ENCODE data around the gene LPGAT1. TPM values are rescaled to one million over a fixed set of nuclear protein-coding genes. Genes with fewer than 3 reads are reported as not detected.

LPGAT1 gene
- total RNA-seq, 1 donor from 2014 or later, result 54.8 TPM

- DNase-seq (ENCODE audit: low spot score), result no peak
Measured at GRCh38 chr1:211828584-211829342, 1.8 kb downstream of the LPGAT1 start.

DNA sequence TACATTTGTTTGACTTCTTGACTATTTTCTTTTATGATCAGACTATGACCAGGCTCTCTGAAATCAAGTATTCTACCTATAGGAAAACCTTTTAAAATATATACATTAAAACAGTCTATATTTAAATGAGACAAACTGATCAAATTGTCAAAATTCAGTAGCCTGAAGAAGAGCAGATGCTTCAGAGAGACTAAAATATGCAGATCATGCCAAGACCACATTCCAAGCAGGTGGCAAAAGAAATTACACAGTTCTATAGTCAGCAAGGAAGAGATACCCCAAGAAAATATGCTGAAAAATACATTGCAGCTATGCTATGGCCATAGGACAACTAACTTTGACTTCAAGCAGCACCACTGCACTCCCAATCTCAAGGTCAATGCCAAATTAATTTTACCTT, 3.5 kb downstream of the LPGAT1 start:
- DNase-seq (ENCODE audit: low spot score), result no peak

DNA sequence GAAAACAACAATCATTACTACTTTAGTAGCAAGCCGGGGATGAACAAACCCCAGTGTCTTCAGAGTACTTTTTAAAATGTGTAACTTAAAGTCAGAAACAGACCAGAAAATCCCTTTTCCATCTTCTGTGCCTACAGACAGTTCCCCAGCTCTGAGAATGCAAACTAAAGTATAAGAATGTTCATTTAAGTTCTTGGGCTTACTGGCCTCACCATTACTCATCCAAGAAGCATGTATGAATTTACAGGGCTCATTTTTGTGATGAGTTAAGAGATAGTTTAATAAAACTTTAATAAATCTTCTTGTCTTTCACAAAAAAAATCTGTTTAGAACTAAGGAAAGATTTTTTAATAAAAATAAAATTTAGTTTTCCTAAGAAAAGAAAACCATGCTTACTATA, 4.6 kb downstream of the LPGAT1 start:
- DNase-seq (ENCODE audit: low spot score), result no peak

GRCh38 chr1:211822677-211823407, 7.7 kb downstream of the LPGAT1 start:
- no peak for DNase-seq (ENCODE audit: low spot score)

GRCh38 chr1:211816586-211816985, 14.0 kb downstream of the LPGAT1 start:
- DNase-seq (ENCODE audit: low spot score), result no peak

GRCh38 chr1:211814313-211814712, 16.2 kb downstream of the LPGAT1 start:
- no peak for DNase-seq (ENCODE audit: low spot score)

- DNase-seq (ENCODE audit: low spot score), result no peak
Measured at GRCh38 chr1:211813590-211813989, 17.0 kb downstream of the LPGAT1 start.

- no peak for DNase-seq (ENCODE audit: low spot score)
Measured at GRCh38 chr1:211812584-211812983, 18.0 kb downstream of the LPGAT1 start.

DNA sequence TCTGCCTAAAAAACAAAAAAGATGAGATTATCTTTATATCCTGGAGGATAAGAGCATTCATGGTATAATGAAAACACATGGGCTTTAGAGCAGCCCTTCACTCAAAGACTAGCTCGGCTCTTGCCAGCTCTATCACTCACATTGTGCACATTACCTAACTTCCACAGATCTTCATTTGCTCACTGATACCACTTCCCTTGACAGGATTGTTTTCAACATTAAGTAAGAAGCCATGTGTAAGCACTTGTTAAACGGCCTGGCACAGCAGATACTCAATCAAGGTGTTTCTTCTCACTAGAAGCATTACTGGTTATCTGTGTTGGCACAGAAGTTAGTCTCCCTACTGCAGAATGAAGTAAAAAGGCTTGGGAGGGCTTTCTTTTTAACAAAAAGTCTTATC, 18.7 kb downstream of the LPGAT1 start:
- DNase-seq (ENCODE audit: low spot score), result no peak

- DNase-seq (ENCODE audit: low spot score), result no peak
Measured at GRCh38 chr1:211811126-211811525, 19.4 kb downstream of the LPGAT1 start.

GRCh38 chr1:211808475-211808874, 22.1 kb downstream of the LPGAT1 start:
- no peak for DNase-seq (ENCODE audit: low spot score)

DNA sequence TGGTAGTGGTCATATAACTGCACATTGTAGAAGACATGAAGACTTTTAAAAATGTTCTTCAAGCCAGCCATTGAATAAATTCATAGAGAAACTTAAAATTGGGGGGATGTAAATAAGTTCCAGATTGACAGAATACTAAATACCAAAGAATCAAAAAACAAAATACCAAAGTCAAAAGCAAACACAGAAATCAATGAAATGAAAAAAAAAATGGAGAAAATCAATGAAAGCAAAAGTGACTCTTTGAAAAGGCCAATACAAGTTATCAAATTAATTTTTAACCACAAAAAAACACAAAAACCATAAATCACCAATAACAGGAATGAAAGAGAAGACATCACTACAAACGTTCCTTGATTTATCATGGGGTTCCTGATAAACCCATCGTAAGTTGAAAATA, 25.6 kb downstream of the LPGAT1 start:
- DNase-seq (ENCODE audit: low spot score), result no peak

GRCh38 chr1:211800925-211801607, 29.5 kb downstream of the LPGAT1 start:
- no peak for DNase-seq (ENCODE audit: low spot score)

DNA sequence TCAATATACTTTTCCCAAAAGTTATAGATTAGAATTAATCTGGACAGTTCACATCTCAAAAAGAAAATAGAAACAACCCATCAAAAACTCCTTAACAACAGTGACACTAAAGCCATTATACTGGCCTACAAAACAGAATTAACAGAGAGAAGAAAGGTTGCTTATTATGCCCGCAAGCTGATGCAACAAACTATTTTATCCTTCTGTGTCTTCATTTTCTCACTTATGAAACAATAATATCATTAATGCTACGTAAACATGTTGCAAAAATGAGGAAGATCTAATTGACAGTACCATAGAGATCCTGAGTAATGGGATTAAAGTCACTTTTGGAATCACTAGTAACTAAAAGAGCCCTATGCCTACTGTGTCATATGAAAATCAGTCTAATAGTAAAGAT, 32.6 kb downstream of the LPGAT1 start:
- DNase-seq (ENCODE audit: low spot score), result no peak

DNA sequence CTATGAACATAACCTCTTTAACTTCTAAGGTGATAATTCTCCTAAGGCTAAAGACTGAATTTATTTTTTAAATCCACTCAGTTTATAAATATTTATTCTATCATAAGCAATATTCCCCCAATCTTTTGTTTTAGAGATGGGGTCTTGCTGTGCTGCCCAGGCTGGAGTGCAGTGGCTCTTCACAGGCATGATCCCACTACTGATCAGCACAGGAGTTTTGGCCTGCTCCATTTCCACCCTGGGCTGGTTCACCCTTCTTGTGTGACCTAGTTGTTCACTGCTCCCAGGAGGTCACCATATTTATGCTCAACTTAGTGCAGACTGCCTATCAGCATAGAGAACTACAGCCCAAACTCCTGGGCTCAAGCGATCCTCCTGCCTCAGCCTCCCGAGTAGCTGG, 38.6 kb downstream of the LPGAT1 start:
- DNase-seq (ENCODE audit: low spot score), result no peak

- no peak for DNase-seq (ENCODE audit: low spot score)
Measured at GRCh38 chr1:211789641-211790464, 40.7 kb downstream of the LPGAT1 start.

- DNase-seq (ENCODE audit: low spot score), result no peak
Measured at GRCh38 chr1:211788626-211789025, 41.9 kb downstream of the LPGAT1 start.

- DNase-seq (ENCODE audit: low spot score), result no peak
Measured at GRCh38 chr1:211783897-211784296, 46.7 kb downstream of the LPGAT1 start.

- no peak for DNase-seq (ENCODE audit: low spot score)
Measured at GRCh38 chr1:211783266-211783665, 47.3 kb downstream of the LPGAT1 start.

DNA sequence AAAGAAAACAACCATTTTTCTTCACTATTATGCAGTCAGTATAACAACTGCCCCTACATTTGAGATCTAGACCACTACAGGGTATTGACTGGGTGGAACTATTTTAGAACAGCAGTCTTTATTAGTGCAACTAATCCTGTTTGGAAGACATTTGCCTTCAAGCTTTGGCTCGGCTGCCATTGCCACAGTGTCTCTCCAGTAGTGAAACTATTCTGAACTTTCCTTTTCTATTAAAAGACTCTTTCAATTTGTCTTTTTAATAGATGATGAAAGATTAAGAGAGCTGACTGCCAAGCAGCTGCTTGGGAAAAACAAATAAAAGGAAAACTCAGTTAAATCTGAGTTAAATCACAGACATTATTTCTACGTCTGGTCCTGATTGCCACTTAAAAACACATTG, 49.3 kb downstream of the LPGAT1 start:
- DNase-seq (ENCODE audit: low spot score), result no peak

GRCh38 chr1:211775170-211775569, 55.4 kb downstream of the LPGAT1 start:
- no peak for DNase-seq (ENCODE audit: low spot score)

DNA sequence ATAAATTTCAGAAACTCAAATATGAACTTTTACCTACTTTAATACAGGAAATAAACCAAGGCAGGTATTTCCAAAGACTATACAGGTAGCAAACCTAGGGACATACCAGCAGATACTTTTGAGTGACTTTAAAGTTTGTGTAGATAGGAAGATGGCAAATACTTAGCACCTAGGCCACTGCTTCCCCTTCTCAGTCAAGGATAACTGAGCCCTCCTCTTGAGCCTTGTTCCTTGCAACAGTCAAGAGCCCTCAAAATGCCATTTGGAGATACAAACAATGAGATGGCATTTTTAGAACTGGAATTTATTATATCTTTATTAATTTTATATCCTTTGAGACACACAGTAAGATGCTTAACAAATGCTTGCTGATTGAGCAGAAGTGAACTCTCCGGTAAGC, 65.9 kb downstream of the LPGAT1 start:
- DNase-seq (ENCODE audit: low spot score), result no peak

All from ureter (tissue), 1 donor.